HepG2 (cell line): ENCODE results near the gene ABCD1. TPM values are rescaled to one million over a fixed set of nuclear protein-coding genes. Genes with fewer than 3 reads are reported as not detected.

Source experiments
- HNRNPL ChIP-seq: fragments of 200-400 bp; formaldehyde crosslinking; IDR thresholded peaks from 2 replicates; pipeline ENCODE4 v1.6.1; 2017; ENCODE audit warnings: mild to moderate bottlenecking, low read depth, low read length
- HOXD1 ChIP-seq: sonication (generic); formaldehyde crosslinking; IDR thresholded peaks from 2 replicates; pipeline ENCODE4 v1.5.0; 2020; ENCODE audit warnings: missing genetic modification reagents
- NFE2 ChIP-seq: sonication (generic); formaldehyde crosslinking; IDR thresholded peaks from 2 replicates; pipeline ENCODE4 v1.4.0; 2020; ENCODE audit warnings: missing genetic modification reagents
- RBM39 ChIP-seq: fragments of 200-400 bp; formaldehyde crosslinking; IDR thresholded peaks from one replicate; pipeline ENCODE4 v1.6.1; 2018; ENCODE audit warnings: antibody characterized with exemption, mild to moderate bottlenecking, low read depth, low read length; ENCODE audit not compliant: poor library complexity, severe bottlenecking
- RFX5 ChIP-seq: IDR thresholded peaks from 2 replicates; pipeline ENCODE4 v1.6.1; 2011; ENCODE audit warnings: low read depth, low read length, improper control_type of control experiment
- ZBTB10 ChIP-seq: sonication (generic); formaldehyde crosslinking; IDR thresholded peaks from 2 replicates; pipeline ENCODE4 v1.4.0; 2020; ENCODE audit warnings: missing genetic modification reagents, borderline replicate concordance
- ZBTB33 ChIP-seq: sonication (generic); formaldehyde crosslinking; IDR thresholded peaks from 2 replicates; pipeline ENCODE4 v1.4.0; 2020; ENCODE audit warnings: missing genetic modification reagents
- ZNF619 ChIP-seq: sonication (generic); formaldehyde crosslinking; IDR thresholded peaks from 2 replicates; pipeline ENCODE4 v1.4.0; 2020; ENCODE audit warnings: mild to moderate bottlenecking, missing genetic modification reagents
- ZNF691 ChIP-seq: sonication (generic); formaldehyde crosslinking; IDR thresholded peaks from 2 replicates; pipeline ENCODE4 v1.4.0; 2020; ENCODE audit warnings: missing genetic modification reagents, low read depth, mild to moderate bottlenecking, borderline replicate concordance
- ZNF776 ChIP-seq: sonication (generic); formaldehyde crosslinking; IDR thresholded peaks from 2 replicates; pipeline ENCODE4 v1.4.0; 2020; ENCODE audit warnings: mild to moderate bottlenecking, missing genetic modification reagents
- polyA plus RNA-seq, 8 experiments: library from polyadenylated mRNA; depleted of rRNA in 3 of 8; stranded (reverse) in 7 of 8; unstranded in 1 of 8; fragments of >200 nt; fragmentation: Illumina TruSeq in 4 of 8; extraction: Trizol in 4 of 8; gene quantifications; 2 replicates each; pipeline versions ENCODE4 v1.2.1 to v1.2.3, GENCODE V29; 2011 to 2016; ENCODE audit warnings: low read depth in 4 of 8, missing spikeins in 1 of 8, mixed read lengths in 1 of 8; ENCODE audit not compliant: insufficient read depth in 1 of 8
- total RNA-seq, 5 experiments: library from RNA; depleted of rRNA; stranded (reverse); fragments of >200 nt; fragmentation: Illumina TruSeq; extraction: Trizol; gene quantifications; 2 replicates each; pipeline ENCODE4 v1.2.3, GENCODE V29; 2016; ENCODE audit warnings: low read depth in 1 of 5
- TF ChIP-seq, protein P1 (sequence below): sonication (generic); formaldehyde crosslinking; IDR thresholded peaks from 2 replicates; pipeline ENCODE4 v1.5.0; 2020; ENCODE audit warnings: mild to moderate bottlenecking, missing genetic modification reagents, borderline replicate concordance
- TF ChIP-seq, protein P2 (sequence below): sonication (generic); formaldehyde crosslinking; IDR thresholded peaks from 2 replicates; pipeline ENCODE4 v1.8.0; 2022; ENCODE audit warnings: mild to moderate bottlenecking, missing genetic modification reagents, moderate library complexity

ABCD1 gene
- total and polyA plus RNA-seq, 2 of the 13 experiments (the other 11 are each of a cell fraction or from before 2014, with no cell fraction given) = 11.4 to 15.9 TPM

GRCh38 chrX:153726286-153727122 lies 1.8 kb downstream of the ABCD1 start (continued):
- no peak for TF ChIP-seq ZBTB10 (CRISPR knock-in tag)
- TF ChIP-seq NFE2 (CRISPR knock-in tag) = peak; percentile 31; the same call in 1 of the 2 replicates
- no peak for TF ChIP-seq HOXD1
- TF ChIP-seq ZNF776 (CRISPR knock-in tag) = no peak; the same call in 1 of the 2 replicates
- no peak for TF ChIP-seq RFX5
- TF ChIP-seq, protein P1, sequence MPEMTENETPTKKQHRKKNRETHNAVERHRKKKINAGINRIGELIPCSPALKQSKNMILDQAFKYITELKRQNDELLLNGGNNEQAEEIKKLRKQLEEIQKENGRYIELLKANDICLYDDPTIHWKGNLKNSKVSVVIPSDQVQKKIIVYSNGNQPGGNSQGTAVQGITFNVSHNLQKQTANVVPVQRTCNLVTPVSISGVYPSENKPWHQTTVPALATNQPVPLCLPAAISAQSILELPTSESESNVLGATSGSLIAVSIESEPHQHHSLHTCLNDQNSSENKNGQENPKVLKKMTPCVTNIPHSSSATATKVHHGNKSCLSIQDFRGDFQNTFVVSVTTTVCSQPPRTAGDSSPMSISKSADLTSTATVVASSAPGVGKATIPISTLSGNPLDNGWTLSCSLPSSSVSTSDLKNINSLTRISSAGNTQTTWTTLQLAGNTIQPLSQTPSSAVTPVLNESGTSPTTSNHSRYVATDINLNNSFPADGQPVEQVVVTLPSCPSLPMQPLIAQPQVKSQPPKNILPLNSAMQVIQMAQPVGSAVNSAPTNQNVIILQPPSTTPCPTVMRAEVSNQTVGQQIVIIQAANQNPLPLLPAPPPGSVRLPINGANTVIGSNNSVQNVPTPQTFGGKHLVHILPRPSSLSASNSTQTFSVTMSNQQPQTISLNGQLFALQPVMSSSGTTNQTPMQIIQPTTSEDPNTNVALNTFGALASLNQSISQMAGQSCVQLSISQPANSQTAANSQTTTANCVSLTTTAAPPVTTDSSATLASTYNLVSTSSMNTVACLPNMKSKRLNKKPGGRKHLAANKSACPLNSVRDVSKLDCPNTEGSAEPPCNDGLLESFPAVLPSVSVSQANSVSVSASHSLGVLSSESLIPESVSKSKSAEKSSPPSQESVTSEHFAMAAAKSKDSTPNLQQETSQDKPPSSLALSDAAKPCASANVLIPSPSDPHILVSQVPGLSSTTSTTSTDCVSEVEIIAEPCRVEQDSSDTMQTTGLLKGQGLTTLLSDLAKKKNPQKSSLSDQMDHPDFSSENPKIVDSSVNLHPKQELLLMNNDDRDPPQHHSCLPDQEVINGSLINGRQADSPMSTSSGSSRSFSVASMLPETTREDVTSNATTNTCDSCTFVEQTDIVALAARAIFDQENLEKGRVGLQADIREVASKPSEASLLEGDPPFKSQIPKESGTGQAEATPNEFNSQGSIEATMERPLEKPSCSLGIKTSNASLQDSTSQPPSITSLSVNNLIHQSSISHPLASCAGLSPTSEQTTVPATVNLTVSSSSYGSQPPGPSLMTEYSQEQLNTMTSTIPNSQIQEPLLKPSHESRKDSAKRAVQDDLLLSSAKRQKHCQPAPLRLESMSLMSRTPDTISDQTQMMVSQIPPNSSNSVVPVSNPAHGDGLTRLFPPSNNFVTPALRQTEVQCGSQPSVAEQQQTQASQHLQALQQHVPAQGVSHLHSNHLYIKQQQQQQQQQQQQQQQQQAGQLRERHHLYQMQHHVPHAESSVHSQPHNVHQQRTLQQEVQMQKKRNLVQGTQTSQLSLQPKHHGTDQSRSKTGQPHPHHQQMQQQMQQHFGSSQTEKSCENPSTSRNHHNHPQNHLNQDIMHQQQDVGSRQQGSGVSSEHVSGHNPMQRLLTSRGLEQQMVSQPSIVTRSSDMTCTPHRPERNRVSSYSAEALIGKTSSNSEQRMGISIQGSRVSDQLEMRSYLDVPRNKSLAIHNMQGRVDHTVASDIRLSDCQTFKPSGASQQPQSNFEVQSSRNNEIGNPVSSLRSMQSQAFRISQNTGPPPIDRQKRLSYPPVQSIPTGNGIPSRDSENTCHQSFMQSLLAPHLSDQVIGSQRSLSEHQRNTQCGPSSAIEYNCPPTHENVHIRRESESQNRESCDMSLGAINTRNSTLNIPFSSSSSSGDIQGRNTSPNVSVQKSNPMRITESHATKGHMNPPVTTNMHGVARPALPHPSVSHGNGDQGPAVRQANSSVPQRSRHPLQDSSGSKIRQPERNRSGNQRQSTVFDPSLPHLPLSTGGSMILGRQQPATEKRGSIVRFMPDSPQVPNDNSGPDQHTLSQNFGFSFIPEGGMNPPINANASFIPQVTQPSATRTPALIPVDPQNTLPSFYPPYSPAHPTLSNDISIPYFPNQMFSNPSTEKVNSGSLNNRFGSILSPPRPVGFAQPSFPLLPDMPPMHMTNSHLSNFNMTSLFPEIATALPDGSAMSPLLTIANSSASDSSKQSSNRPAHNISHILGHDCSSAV (CRISPR knock-in tag) = no peak
- 0 out of 2 replicates have a peak, but pooled peaks have one; percentile 20 for TF ChIP-seq ZNF619 (CRISPR knock-in tag)
- TF ChIP-seq, protein P2, sequence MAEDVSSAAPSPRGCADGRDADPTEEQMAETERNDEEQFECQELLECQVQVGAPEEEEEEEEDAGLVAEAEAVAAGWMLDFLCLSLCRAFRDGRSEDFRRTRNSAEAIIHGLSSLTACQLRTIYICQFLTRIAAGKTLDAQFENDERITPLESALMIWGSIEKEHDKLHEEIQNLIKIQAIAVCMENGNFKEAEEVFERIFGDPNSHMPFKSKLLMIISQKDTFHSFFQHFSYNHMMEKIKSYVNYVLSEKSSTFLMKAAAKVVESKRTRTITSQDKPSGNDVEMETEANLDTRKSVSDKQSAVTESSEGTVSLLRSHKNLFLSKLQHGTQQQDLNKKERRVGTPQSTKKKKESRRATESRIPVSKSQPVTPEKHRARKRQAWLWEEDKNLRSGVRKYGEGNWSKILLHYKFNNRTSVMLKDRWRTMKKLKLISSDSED (CRISPR knock-in tag) = no peak
- TF ChIP-seq ZNF691 (CRISPR knock-in tag) = 0 out of 2 replicates have a peak, but pooled peaks have one; percentile 61
- TF ChIP-seq HNRNPL = peak; percentile 60; the same call in 1 of the 2 replicates
- TF ChIP-seq RBM39 = no peak
- TF ChIP-seq ZBTB33 = no peak
